GM12801 (cell line): ENCODE measurements around the gene PPP1R3F.

ENCODE experiments used
- TF ChIP-seq, protein P1 (sequence below): IDR thresholded peaks from one replicate; pipeline ENCODE4 v1.5.1; 2011; ENCODE audit warnings: control low read depth; ENCODE audit not compliant: insufficient read length; ENCODE audit errors: extremely low read depth

PPP1R3F gene

GRCh38 chrX:49230500-49231232 is 38.9 kb upstream of the PPP1R3F start:
- TF ChIP-seq, protein P1, sequence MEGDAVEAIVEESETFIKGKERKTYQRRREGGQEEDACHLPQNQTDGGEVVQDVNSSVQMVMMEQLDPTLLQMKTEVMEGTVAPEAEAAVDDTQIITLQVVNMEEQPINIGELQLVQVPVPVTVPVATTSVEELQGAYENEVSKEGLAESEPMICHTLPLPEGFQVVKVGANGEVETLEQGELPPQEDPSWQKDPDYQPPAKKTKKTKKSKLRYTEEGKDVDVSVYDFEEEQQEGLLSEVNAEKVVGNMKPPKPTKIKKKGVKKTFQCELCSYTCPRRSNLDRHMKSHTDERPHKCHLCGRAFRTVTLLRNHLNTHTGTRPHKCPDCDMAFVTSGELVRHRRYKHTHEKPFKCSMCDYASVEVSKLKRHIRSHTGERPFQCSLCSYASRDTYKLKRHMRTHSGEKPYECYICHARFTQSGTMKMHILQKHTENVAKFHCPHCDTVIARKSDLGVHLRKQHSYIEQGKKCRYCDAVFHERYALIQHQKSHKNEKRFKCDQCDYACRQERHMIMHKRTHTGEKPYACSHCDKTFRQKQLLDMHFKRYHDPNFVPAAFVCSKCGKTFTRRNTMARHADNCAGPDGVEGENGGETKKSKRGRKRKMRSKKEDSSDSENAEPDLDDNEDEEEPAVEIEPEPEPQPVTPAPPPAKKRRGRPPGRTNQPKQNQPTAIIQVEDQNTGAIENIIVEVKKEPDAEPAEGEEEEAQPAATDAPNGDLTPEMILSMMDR: no peak

GRCh38 chrX:49231333-49232000 is 38.1 kb upstream of the PPP1R3F start:
- TF ChIP-seq, protein P1: no peak

GRCh38 chrX:49232525-49232924 is 37.1 kb upstream of the PPP1R3F start:
- TF ChIP-seq, protein P1: no peak

- TF ChIP-seq, protein P1: no peak
These were observed 36.4 kb upstream of the PPP1R3F start, which contains the start of gene CACNA1F for GRCh38 chrX:49233176-49233575. CACNA1F (minus strand) TSS chrX:49233340; CDS start chrX:49233309, 31 bp downstream.

DNA sequence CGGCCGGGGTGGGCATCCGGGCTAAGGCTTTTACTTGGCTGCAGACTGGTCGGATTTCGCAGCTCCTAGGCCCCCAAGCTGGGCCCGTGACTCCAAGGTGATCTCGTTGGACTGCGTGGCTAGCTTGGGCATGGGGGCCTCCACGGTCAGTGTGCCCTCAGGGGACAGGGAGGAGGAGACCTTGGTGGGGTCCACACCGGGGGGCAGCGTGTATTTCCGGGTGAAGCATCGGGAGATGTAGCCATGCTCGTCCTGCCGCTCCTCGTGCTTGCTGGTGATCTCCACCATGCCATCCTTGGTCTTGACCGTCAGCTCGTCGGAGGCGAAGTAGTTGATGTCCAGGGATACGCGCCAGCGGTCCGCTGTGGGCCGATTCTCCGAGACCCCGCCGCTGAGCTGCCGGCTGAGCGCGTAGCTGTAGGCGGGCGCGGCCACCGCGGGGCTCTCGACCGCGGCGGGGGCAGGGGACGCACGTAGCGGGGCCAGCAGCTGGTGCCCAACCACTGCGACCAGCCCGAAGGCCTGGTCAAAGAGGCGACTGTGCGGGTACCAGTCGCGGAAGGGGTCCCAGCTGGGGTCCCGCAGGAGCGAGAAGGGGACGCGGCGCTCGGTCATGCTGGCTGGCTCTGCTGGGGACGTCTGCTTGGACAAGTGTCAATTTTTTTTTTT is 35.6 kb upstream of the PPP1R3F start:
- TF ChIP-seq, protein P1: no peak

- TF ChIP-seq, protein P1: no peak
These were observed 32.5 kb upstream of the PPP1R3F start for GRCh38 chrX:49237060-49237459.

DNA sequence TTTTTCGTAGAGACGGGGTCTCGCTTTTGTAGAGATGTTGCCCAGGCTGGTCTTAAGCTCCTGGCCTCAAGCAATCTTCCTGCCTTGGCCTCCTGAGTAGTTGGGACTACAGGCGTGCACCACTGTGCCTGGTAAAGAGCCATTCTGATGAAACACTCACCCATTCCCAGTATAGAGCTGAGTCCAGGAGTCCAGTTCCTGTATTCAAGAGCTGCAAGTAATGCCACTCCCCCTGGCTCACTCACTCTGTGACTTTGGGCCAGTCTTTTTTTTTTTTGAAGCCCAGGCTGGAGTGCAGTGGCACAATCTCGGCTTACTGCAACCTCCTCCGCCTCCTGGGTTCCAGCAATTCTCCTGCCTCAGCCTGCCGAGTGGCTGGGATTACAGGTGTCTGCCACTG is 30.9 kb upstream of the PPP1R3F start:
- TF ChIP-seq, protein P1: no peak
